Mesenchymal stem cell (in vitro differentiated cells and primary cell): ENCODE data around the gene CPT1C.

Source experiments
- DNase-seq: peaks from one replicate; pipeline ENCODE4 v3.0.0-alpha.2; 2013
- H2AFZ ChIP-seq: one replicate; pipeline ENCODE4 v1.6.1; 2013; ENCODE audit warnings: low read depth, mild to moderate bottlenecking, control low read depth, inconsistent platforms, low read length, moderate library complexity
- H2AK5ac ChIP-seq: 2 replicates; pipeline ENCODE4 v1.6.1; 2013; ENCODE audit warnings: low read length, moderate library complexity, mild to moderate bottlenecking, inconsistent platforms; ENCODE audit not compliant: severe bottlenecking
- H2BK120ac ChIP-seq: one replicate; pipeline ENCODE4 v1.6.1; 2013; ENCODE audit warnings: low read depth, mild to moderate bottlenecking, inconsistent platforms, low read length, moderate library complexity
- H2BK12ac ChIP-seq, 2 experiments: one replicate each; pipeline ENCODE4 v1.6.1; 2013; ENCODE audit warnings: inconsistent platforms in 2 of 2, low read length in 2 of 2, mild to moderate bottlenecking in 2 of 2, moderate library complexity in 2 of 2, control low read depth in 1 of 2
- H2BK15ac ChIP-seq: one replicate; pipeline ENCODE4 v1.6.1; 2013; ENCODE audit warnings: mild to moderate bottlenecking, low read depth, inconsistent platforms; ENCODE audit not compliant: poor library complexity, severe bottlenecking
- H2BK5ac ChIP-seq: 2 replicates; pipeline ENCODE4 v1.6.1; 2013; ENCODE audit warnings: low read depth, mild to moderate bottlenecking, low read length, control low read depth, inconsistent platforms; ENCODE audit not compliant: poor library complexity, severe bottlenecking
- H3K14ac ChIP-seq, 2 experiments: one replicate each; pipeline ENCODE4 v1.6.1; 2013; ENCODE audit warnings: inconsistent platforms in 2 of 2, low read length in 2 of 2, control low read depth in 1 of 2, mild to moderate bottlenecking in 1 of 2, moderate library complexity in 1 of 2
- H3K18ac ChIP-seq, 2 experiments: one replicate each; pipeline ENCODE4 v1.6.1; 2013; ENCODE audit warnings: inconsistent platforms in 2 of 2, low read length in 2 of 2, control low read depth in 1 of 2, low read depth in 1 of 2, mild to moderate bottlenecking in 1 of 2
- H3K23ac ChIP-seq, 2 experiments: one replicate each; pipeline ENCODE4 v1.6.1; 2013; ENCODE audit warnings: inconsistent platforms in 2 of 2, low read length in 2 of 2, mild to moderate bottlenecking in 2 of 2, moderate library complexity in 2 of 2, control low read depth in 1 of 2
- H3K27ac ChIP-seq: 2 replicates; pipeline ENCODE4 v1.5.1; 2013; ENCODE audit warnings: mild to moderate bottlenecking, moderate library complexity, low read length, control low read depth, inconsistent platforms; ENCODE audit not compliant: poor library complexity, severe bottlenecking
- H3K27me3 ChIP-seq, 2 experiments: 2 replicates each; pipeline versions ENCODE4 v1.6.1 to v1.7.0; 2013; ENCODE audit warnings: low read length in 2 of 2, mild to moderate bottlenecking in 2 of 2, moderate library complexity in 2 of 2, control low read depth in 1 of 2, inconsistent platforms in 1 of 2; ENCODE audit not compliant: control insufficient read depth in 1 of 2, insufficient read depth in 1 of 2
- H3K36me3 ChIP-seq, 2 experiments: 2 replicates each; pipeline versions ENCODE4 v1.6.1 to v1.7.0; 2013; ENCODE audit warnings: low read length in 2 of 2, control low read depth in 1 of 2, inconsistent platforms in 1 of 2, low read depth in 1 of 2, mild to moderate bottlenecking in 1 of 2; ENCODE audit not compliant: insufficient read depth in 2 of 2, control insufficient read depth in 1 of 2
- H3K4ac ChIP-seq, 2 experiments: one replicate each; pipeline ENCODE4 v1.6.1; 2013; ENCODE audit warnings: inconsistent platforms in 2 of 2, low read length in 2 of 2, mild to moderate bottlenecking in 2 of 2, moderate library complexity in 2 of 2, control low read depth in 1 of 2, low read depth in 1 of 2
- H3K4me1 ChIP-seq: 2 replicates; pipeline ENCODE4 v1.6.1; 2013; ENCODE audit warnings: low read depth, low read length, control low read depth; ENCODE audit not compliant: control insufficient read depth, insufficient read depth
- H3K4me2 ChIP-seq: 2 replicates; pipeline ENCODE4 v1.6.1; 2013; ENCODE audit warnings: low read length, mild to moderate bottlenecking, inconsistent platforms; ENCODE audit not compliant: poor library complexity, severe bottlenecking
- H3K4me3 ChIP-seq, 2 experiments: 2 replicates each; pipeline versions ENCODE4 v1.5.1 to v1.7.0; 2013; ENCODE audit warnings: low read length in 2 of 2, mild to moderate bottlenecking in 2 of 2, control low read depth in 1 of 2, low read depth in 1 of 2; ENCODE audit not compliant: insufficient read depth in 1 of 2
- H3K79me1 ChIP-seq: replicated peaks from 2 replicates; pipeline ENCODE4 v1.6.1; 2013; ENCODE audit warnings: mild to moderate bottlenecking, control low read depth, low read length, inconsistent platforms; ENCODE audit not compliant: poor library complexity, severe bottlenecking
- H3K9ac ChIP-seq: 2 replicates; pipeline ENCODE4 v1.7.0; 2013; ENCODE audit warnings: mild to moderate bottlenecking, low read length, moderate library complexity
- H3K9me3 ChIP-seq: 2 replicates; pipeline ENCODE4 v1.7.0; 2013; ENCODE audit warnings: mild to moderate bottlenecking, low read length; ENCODE audit not compliant: control insufficient read depth
- H4K8ac ChIP-seq: one replicate; pipeline ENCODE4 v1.6.1; 2013; ENCODE audit warnings: inconsistent platforms, mild to moderate bottlenecking, low read length, moderate library complexity
- H4K91ac ChIP-seq: one replicate; pipeline ENCODE4 v1.6.1; 2013; ENCODE audit warnings: mild to moderate bottlenecking, low read length, inconsistent platforms
- WGBS: methylation state at CpG from one replicate; pipeline ENCODE4 v1.1.7; 2013; ENCODE audit warnings: mixed read lengths; 5-methylcytosine and 5-hydroxymethylcytosine counted together

The CPT1C gene

DNA sequence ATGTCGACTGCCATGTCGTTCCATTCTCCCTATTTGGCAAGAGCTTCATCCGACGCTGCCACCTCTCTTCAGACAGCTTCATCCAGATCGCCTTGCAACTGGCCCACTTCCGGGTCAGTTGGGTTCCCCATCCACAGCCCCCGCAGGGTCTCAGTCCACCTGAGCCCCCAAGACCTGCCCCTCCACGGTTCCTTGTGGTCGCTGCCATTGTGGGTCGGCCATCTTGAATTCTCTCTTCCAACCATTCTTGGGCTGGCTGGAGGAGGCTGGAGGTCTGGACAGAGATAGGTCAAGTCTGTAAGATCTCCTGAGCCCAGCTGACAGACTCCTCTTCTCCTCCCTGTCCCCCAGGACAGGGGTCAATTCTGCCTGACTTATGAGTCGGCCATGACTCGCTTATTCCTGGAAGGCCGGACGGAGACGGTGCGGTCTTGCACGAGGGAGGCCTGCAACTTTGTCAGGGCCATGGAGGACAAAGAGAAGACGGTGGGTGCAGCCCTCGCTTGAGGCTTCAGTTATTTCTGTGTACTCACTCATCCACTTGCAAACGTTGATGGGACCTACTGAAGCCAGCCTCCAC, 19.5 kb downstream of the CPT1C start:
- peak; percentile 86 for DNase-seq
- no peak overlapping the region for H3K9ac ChIP-seq
- H3K79me1 ChIP-seq, result no peaks in the 10 kb centered on the region
- H3K4me1 ChIP-seq, result no peaks in the 10 kb centered on the region
- H2BK5ac ChIP-seq, result no peak overlapping the region
- 67% methylated on average over 20 of the region's 20 CpGs for WGBS
- H2BK15ac ChIP-seq, result no peak overlapping the region
- no peaks in the 10 kb centered on the region for H3K9me3 ChIP-seq
- no peak overlapping the region for H3K4me3 ChIP-seq
- H3K36me3 ChIP-seq, result peaks cover 21 to 55% of the 10 kb centered on the region in 2 experiments
- H3K14ac ChIP-seq, result no peak overlapping the region
- no peak overlapping the region for H3K4me2 ChIP-seq
- no peak overlapping the region for H3K4ac ChIP-seq
- no peak overlapping the region for H3K18ac ChIP-seq
- H2BK120ac ChIP-seq, result no peak overlapping the region
- no peak overlapping the region for H4K91ac ChIP-seq
- H2AFZ ChIP-seq, result no peak overlapping the region
- peak overlapping the region in 1 of 2 experiments; percentile 60 for H2BK12ac ChIP-seq
- no peaks in the 10 kb centered on the region for H3K27me3 ChIP-seq
- no peak overlapping the region for H3K23ac ChIP-seq
- no peak overlapping the region for H2AK5ac ChIP-seq
- H4K8ac ChIP-seq, result peak overlapping the region; percentile 59
- H3K27ac ChIP-seq, result no peak overlapping the region

DNA sequence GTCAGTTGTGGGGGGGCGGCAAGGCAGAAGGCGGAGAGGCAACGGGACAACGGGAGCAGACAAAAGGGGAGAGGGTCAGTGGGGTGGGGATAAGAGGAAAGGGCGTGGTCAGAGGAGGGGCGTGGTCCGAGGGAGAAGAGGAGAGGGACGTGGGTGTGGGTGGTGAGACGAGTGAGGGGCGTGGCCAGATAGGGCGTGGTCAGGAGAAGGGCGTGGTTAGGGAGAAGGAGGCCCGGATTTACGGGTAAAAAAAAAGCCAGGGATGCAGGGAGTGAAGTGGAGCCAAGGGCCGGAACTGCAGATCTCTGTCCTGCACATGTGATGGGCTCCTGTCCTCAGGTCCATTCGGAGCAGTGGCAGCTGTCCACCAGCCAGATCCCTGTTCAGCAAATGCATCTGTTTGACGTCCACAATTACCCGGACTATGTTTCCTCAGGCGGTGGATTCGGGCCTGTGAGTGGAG, 21.5 kb downstream of the CPT1C start:
- Histone ChIP-seq H3K4me3 (peak overlapping the region in 1 of 2 experiments; percentile 37), H2BK120ac (no peak overlapping the region), H3K27ac (no peak overlapping the region), H2BK5ac (no peak overlapping the region), H4K91ac (peak overlapping the region; percentile 60), H3K4me2 (no peak overlapping the region), H2BK15ac (no peak overlapping the region), H3K4ac (no peak overlapping the region), H3K4me1 (no peaks in the 10 kb centered on the region), H3K14ac (no peak overlapping the region), H3K18ac (no peak overlapping the region), H3K23ac (no peak overlapping the region), H3K9me3 (no peaks in the 10 kb centered on the region), H3K36me3 (peaks cover 20 to 38% of the 10 kb centered on the region in 2 experiments), H4K8ac (no peak overlapping the region), H2AFZ (no peak overlapping the region), H3K79me1 (no peaks in the 10 kb centered on the region), H3K9ac (peak overlapping the region; percentile 26), H2BK12ac (no peak overlapping the region), H2AK5ac (no peak overlapping the region), H3K27me3 (no peaks in the 10 kb centered on the region)
- 68% methylated on average over 20 of the region's 20 CpGs for WGBS
- DNase-seq, result peak; percentile 22

GRCh38 chr19:49713236-49713845, 22.4 kb downstream of the CPT1C start:
- no peak overlapping the region for H2BK12ac ChIP-seq
- 85% methylated on average over 8 of the region's 8 CpGs for WGBS
- H3K18ac ChIP-seq, result no peak overlapping the region
- H3K4me2 ChIP-seq, result no peak overlapping the region
- H3K27ac ChIP-seq, result no peak overlapping the region
- no peaks in the 10 kb centered on the region for H3K9me3 ChIP-seq
- no peaks in the 10 kb centered on the region for H3K27me3 ChIP-seq
- no peak overlapping the region for H2AFZ ChIP-seq
- H3K4me3 ChIP-seq, result no peak overlapping the region
- H2AK5ac ChIP-seq, result peak overlapping the region; percentile 26
- H3K79me1 ChIP-seq, result no peaks in the 10 kb centered on the region
- peaks cover 20 to 31% of the 10 kb centered on the region in 2 experiments for H3K36me3 ChIP-seq
- no peak for DNase-seq
- no peak overlapping the region for H4K91ac ChIP-seq
- H2BK5ac ChIP-seq, result no peak overlapping the region
- peaks cover 4% of the 10 kb centered on the region for H3K4me1 ChIP-seq
- no peak overlapping the region for H3K23ac ChIP-seq
- no peak overlapping the region for H3K14ac ChIP-seq
- no peak overlapping the region for H3K4ac ChIP-seq
- H4K8ac ChIP-seq, result no peak overlapping the region
- H2BK120ac ChIP-seq, result no peak overlapping the region
- H2BK15ac ChIP-seq, result no peak overlapping the region
- no peak overlapping the region for H3K9ac ChIP-seq

GRCh38 chr19:49716154-49716553, 25.2 kb downstream of the CPT1C start:
- WGBS, result 96% methylated on average over 1 of the region's 3 CpGs

More at GRCh38 chr19:49716154-49716553, 25.2 kb downstream of the CPT1C start:
- no peak overlapping the region for H3K4me3 ChIP-seq
- peaks cover 5% of the 10 kb centered on the region for H3K4me1 ChIP-seq
- no peak overlapping the region for H3K4me2 ChIP-seq
- H2AK5ac ChIP-seq, result no peak overlapping the region
- no peaks in the 10 kb centered on the region for H3K79me1 ChIP-seq
- no peak overlapping the region for H3K14ac ChIP-seq
- H2BK12ac ChIP-seq, result no peak overlapping the region
- H3K36me3 ChIP-seq, result peaks cover 12 to 18% of the 10 kb centered on the region in 2 experiments
- no peak overlapping the region for H2BK5ac ChIP-seq
- H4K8ac ChIP-seq, result no peak overlapping the region
- no peak overlapping the region for H4K91ac ChIP-seq
- H3K27ac ChIP-seq, result no peak overlapping the region
- H3K9ac ChIP-seq, result no peak overlapping the region
- no peak overlapping the region for H2BK120ac ChIP-seq
- no peak overlapping the region for H3K4ac ChIP-seq
- peak; percentile 17 for DNase-seq
- H3K18ac ChIP-seq, result no peak overlapping the region
- H3K9me3 ChIP-seq, result no peaks in the 10 kb centered on the region
- no peaks in the 10 kb centered on the region for H3K27me3 ChIP-seq
- no peak overlapping the region for H3K23ac ChIP-seq
- no peak overlapping the region for H2AFZ ChIP-seq
- H2BK15ac ChIP-seq, result no peak overlapping the region
